Measurements from ENCODE around the gene PLAC1.

DNA sequence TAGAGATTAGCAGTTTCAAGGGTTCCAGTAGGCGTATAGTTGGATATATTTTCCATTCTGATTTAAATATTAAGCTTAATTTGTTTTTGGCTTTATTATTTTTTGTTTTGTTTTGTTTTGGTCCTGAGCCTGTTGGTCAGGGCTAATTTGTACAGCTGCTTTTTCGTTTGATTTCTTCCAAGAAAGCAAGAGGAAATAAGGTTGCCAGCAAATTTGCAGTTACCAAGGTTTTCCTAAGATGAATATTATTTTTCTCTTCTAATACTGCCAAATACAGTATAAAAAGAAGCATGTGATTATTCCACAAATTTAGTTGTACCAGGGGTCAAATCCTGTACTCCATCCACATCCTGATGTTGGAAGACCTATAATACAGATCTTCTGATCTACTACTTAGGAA lies 24.9 kb downstream of the PLAC1 start:
- TF ChIP-seq, protein P1, sequence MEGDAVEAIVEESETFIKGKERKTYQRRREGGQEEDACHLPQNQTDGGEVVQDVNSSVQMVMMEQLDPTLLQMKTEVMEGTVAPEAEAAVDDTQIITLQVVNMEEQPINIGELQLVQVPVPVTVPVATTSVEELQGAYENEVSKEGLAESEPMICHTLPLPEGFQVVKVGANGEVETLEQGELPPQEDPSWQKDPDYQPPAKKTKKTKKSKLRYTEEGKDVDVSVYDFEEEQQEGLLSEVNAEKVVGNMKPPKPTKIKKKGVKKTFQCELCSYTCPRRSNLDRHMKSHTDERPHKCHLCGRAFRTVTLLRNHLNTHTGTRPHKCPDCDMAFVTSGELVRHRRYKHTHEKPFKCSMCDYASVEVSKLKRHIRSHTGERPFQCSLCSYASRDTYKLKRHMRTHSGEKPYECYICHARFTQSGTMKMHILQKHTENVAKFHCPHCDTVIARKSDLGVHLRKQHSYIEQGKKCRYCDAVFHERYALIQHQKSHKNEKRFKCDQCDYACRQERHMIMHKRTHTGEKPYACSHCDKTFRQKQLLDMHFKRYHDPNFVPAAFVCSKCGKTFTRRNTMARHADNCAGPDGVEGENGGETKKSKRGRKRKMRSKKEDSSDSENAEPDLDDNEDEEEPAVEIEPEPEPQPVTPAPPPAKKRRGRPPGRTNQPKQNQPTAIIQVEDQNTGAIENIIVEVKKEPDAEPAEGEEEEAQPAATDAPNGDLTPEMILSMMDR (conservative IDR thresholded peaks at IDR 0.05 in 1 of 2, IDR thresholded peaks at IDR 0.05 in 1 of 2; ENCODE audit: extremely low read depth in 1 of 2, insufficient read depth in 1 of 2, low read depth in 1 of 2, low read length in 2 of 2) = no peak
- TF ChIP-seq EZH2 (IDR thresholded peaks at IDR 0.05; ENCODE audit: borderline replicate concordance, low read length) = no peak

All from mammary epithelial cell (primary cell).